DND-41 (cell line): ENCODE measurements around the gene LTBP2.

Source experiments
- ATAC-seq: fragments of 200-7000 bp; cut with Tn5 transposase; 3 replicates; pipeline ENCODE4 v1.9.1; 2021; ENCODE audit warnings: low read depth; ENCODE audit not compliant: insufficient read depth
- DNase-seq: peaks from one replicate; pipeline ENCODE4 v3.0.0-alpha.2; 2020
- H2AFZ ChIP-seq: 2 replicates; pipeline ENCODE4 v1.6.0; 2012; ENCODE audit warnings: low read depth, low read length
- H3K27ac ChIP-seq: 2 replicates; pipeline ENCODE4 v1.5.1; 2012; ENCODE audit warnings: low read length, inconsistent platforms
- H3K27me3 ChIP-seq: fragments of 200-600 bp; sonication (generic); 2 replicates; pipeline ENCODE4 v1.6.0; 2012; ENCODE audit warnings: low read length, mild to moderate bottlenecking, inconsistent platforms; ENCODE audit not compliant: insufficient read depth, poor library complexity
- H3K36me3 ChIP-seq: 2 replicates; pipeline ENCODE4 v1.5.1; 2012; ENCODE audit warnings: low read length, inconsistent platforms; ENCODE audit not compliant: insufficient read depth
- H3K4me1 ChIP-seq: 2 replicates; pipeline ENCODE4 v1.5.1; 2012; ENCODE audit warnings: mild to moderate bottlenecking, low read length; ENCODE audit not compliant: insufficient read depth
- H3K4me2 ChIP-seq: 2 replicates; pipeline ENCODE4 v1.6.0; 2012; ENCODE audit warnings: mild to moderate bottlenecking, moderate library complexity, low read length, inconsistent platforms; ENCODE audit not compliant: insufficient read depth
- H3K4me3 ChIP-seq, 2 experiments: fragments of 200-600 bp in 1 of 2; shearing (Covaris generic) in 1 of 2; 2 replicates each; pipeline ENCODE4 v1.5.1; 2012 to 2016; ENCODE audit warnings: inconsistent platforms in 2 of 2, low read length in 2 of 2, mild to moderate bottlenecking in 2 of 2, low read depth in 1 of 2, moderate library complexity in 1 of 2
- H3K79me2 ChIP-seq: 2 replicates; pipeline ENCODE4 v1.6.0; 2012; ENCODE audit warnings: low read length, inconsistent platforms; ENCODE audit not compliant: insufficient read depth
- H3K9ac ChIP-seq: 2 replicates; pipeline ENCODE4 v1.6.0; 2012; ENCODE audit warnings: low read depth, mild to moderate bottlenecking, inconsistent platforms, low read length, moderate library complexity
- H3K9me3 ChIP-seq: 2 replicates; pipeline ENCODE4 v1.5.1; 2012; ENCODE audit warnings: low read length, moderate library complexity, mild to moderate bottlenecking, inconsistent platforms; ENCODE audit not compliant: insufficient read depth, severe bottlenecking
- H4K20me1 ChIP-seq: 2 replicates; pipeline ENCODE4 v1.6.0; 2012; ENCODE audit warnings: low read length; ENCODE audit not compliant: insufficient read depth
- EZH2 ChIP-seq: IDR thresholded peaks from 3 replicates; pipeline ENCODE4 v1.6.1; 2012; ENCODE audit warnings: borderline replicate concordance, low read depth, mild to moderate bottlenecking, moderate library complexity, low read length, inconsistent platforms; ENCODE audit not compliant: severe bottlenecking
- TF ChIP-seq, protein P1 (sequence below): IDR thresholded peaks from 2 replicates; pipeline ENCODE4 v1.5.1; 2012; ENCODE audit warnings: borderline replicate concordance, low read length, moderate library complexity, mild to moderate bottlenecking; ENCODE audit not compliant: poor library complexity, severe bottlenecking; ENCODE audit errors: extremely low read depth

The LTBP2 gene

GRCh38 chr14:74645244-74645643 lies 33.2 kb upstream of the LTBP2 start:
- Histone ChIP-seq H3K79me2 (no peaks in the 10 kb centered on the region), H4K20me1 (no peaks in the 10 kb centered on the region), H3K4me2 (no peak overlapping the region), H2AFZ (no peak overlapping the region), H3K4me1 (no peaks in the 10 kb centered on the region), H3K27ac (no peak overlapping the region), H3K9ac (no peak overlapping the region), H3K9me3 (no peaks in the 10 kb centered on the region), H3K4me3 (no peak overlapping the region), H3K36me3 (no peaks in the 10 kb centered on the region), H3K27me3 (peaks cover 2% of the 10 kb centered on the region)
- TF ChIP-seq, protein P1, sequence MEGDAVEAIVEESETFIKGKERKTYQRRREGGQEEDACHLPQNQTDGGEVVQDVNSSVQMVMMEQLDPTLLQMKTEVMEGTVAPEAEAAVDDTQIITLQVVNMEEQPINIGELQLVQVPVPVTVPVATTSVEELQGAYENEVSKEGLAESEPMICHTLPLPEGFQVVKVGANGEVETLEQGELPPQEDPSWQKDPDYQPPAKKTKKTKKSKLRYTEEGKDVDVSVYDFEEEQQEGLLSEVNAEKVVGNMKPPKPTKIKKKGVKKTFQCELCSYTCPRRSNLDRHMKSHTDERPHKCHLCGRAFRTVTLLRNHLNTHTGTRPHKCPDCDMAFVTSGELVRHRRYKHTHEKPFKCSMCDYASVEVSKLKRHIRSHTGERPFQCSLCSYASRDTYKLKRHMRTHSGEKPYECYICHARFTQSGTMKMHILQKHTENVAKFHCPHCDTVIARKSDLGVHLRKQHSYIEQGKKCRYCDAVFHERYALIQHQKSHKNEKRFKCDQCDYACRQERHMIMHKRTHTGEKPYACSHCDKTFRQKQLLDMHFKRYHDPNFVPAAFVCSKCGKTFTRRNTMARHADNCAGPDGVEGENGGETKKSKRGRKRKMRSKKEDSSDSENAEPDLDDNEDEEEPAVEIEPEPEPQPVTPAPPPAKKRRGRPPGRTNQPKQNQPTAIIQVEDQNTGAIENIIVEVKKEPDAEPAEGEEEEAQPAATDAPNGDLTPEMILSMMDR = no peak
- no peak for TF ChIP-seq EZH2
- DNase-seq (no peak), ATAC-seq (no peak)

DNA sequence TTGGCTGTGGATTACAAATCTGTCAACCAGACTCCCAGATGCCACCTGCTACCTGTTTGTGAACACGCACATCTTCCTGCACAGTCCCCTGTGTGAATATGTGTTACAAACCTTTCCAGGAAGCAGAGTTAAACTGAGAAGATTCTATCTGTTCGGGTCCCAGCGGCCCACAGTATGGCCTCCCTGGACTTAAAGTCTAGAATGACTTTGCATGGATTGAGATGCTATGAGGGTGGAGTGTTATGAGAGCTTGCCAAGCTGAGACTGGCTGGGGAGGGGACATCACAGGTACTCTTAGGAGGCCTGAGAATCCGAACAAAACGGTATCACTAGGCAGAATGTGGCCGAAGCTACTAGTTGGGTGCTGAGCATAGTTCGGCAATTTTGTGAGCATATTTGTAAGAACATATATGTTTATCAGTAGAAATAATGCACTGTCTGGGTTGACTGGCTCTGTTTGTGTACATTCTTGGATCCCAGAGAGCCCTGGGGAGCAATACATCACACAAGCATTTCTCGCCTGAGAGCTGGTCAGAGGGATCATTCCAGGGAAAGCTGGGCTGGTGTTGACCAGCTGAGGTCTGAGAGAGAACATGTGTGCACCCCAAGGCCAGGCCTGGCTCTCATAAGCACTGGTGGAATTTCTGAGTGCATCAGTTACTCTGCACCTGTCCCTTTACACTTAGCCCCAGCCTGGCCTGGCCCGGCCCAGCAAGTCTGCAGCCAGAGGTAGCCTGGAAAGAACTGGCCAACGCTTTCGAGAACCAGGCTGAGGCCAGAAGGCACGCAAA lies 29.8 kb upstream of the LTBP2 start:
- TF ChIP-seq, protein P1 = no peak
- no peak for TF ChIP-seq EZH2
- Histone ChIP-seq H3K9me3 (no peaks in the 10 kb centered on the region), H3K79me2 (no peaks in the 10 kb centered on the region), H3K27me3 (peaks cover 2% of the 10 kb centered on the region), H3K4me2 (no peak overlapping the region), H3K36me3 (no peaks in the 10 kb centered on the region), H3K4me3 (no peak overlapping the region), H4K20me1 (no peaks in the 10 kb centered on the region), H3K9ac (no peak overlapping the region), H3K4me1 (no peaks in the 10 kb centered on the region), H2AFZ (no peak overlapping the region), H3K27ac (no peak overlapping the region)
- no peak for DNase-seq
- no peak for ATAC-seq

GRCh38 chr14:74638966-74639365 lies 26.9 kb upstream of the LTBP2 start:
- TF ChIP-seq, protein P1 = no peak
- no peak for TF ChIP-seq EZH2
- Histone ChIP-seq H4K20me1 (no peaks in the 10 kb centered on the region), H3K4me1 (no peaks in the 10 kb centered on the region), H3K4me3 (no peak overlapping the region), H3K9me3 (no peaks in the 10 kb centered on the region), H3K27ac (no peak overlapping the region), H3K36me3 (no peaks in the 10 kb centered on the region), H3K9ac (no peak overlapping the region), H3K4me2 (no peak overlapping the region), H3K27me3 (no peaks in the 10 kb centered on the region), H2AFZ (no peak overlapping the region), H3K79me2 (no peaks in the 10 kb centered on the region)
- ATAC-seq (no peak), DNase-seq (no peak)

DNA sequence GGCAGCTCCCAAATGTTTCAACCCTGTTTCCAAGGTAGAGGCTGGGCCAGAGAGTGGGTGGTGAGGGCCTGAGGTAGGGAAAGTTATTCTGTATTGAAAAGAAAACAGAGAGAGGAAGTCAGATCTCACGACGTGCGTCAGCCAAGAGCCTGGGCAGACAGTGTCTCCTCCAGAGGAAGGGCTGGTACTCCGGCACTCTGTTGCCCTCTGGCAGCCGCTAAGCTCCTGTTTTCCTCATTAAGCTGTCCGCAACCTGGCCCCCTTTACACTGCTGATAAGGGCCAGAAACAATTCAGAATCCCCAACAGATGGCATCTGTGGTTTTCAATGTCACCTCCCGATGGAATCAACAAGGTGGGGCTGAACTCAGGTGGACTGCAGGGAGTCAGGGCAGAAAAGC lies 26.0 kb upstream of the LTBP2 start:
- Histone ChIP-seq H3K4me2 (no peak overlapping the region), H2AFZ (no peak overlapping the region), H3K36me3 (no peaks in the 10 kb centered on the region), H3K9me3 (no peaks in the 10 kb centered on the region), H3K4me1 (no peaks in the 10 kb centered on the region), H3K9ac (no peak overlapping the region), H3K27me3 (no peaks in the 10 kb centered on the region), H4K20me1 (0 out of 2 replicates have a peak, but pooled peaks cover 2% of the 10 kb centered on the region), H3K79me2 (no peaks in the 10 kb centered on the region), H3K27ac (no peak overlapping the region), H3K4me3 (no peak overlapping the region)
- DNase-seq = no peak
- TF ChIP-seq, protein P1 = no peak
- TF ChIP-seq EZH2 = no peak
- ATAC-seq = no peak
